ENCODE data around the gene GNB5. TPM values are rescaled to one million over a fixed set of nuclear protein-coding genes. Genes with fewer than 3 reads are reported as not detected.

Gene GNB5
- total RNA-seq, 4 donors from 2014 or later: 0.60 to 12.7 (median 7.8) TPM

GRCh38 chr15:52103217-52104207, 87.7 kb downstream of the GNB5 start:
- in situ Hi-C loops (cut with MboI; ENCODE audit: low pct_ligation_motif_present in 1 of 4, low pct_unique_long_range_greater_than_20kb in 1 of 4, low sequenced_read_pairs in 3 of 4) (no loop called here), intact Hi-C loops (cut with DNase I; ENCODE audit: low total_unique reads) (no loop called here)
- Histone ChIP-seq H3K27me3 (no peaks in the 10 kb centered on the region), H3K27ac (no peak overlapping the region), H3K9me3 (no peaks in the 10 kb centered on the region), H3K36me3 (no peaks in the 10 kb centered on the region), H3K4me3 (no peak overlapping the region), H3K4me1 (peaks cover 0 to 3% (median 1%) of the 10 kb centered on the region in 4 donors)
- WGBS, 2 donors (ENCODE audit: low coverage in 1 of 2): 62 to 69% methylated on average over 4 to 5 of the region's 5 CpGs
- TF ChIP-seq POLR2A (IDR thresholded peaks at IDR 0.05) (no peak), EP300 (IDR thresholded peaks at IDR 0.05; ENCODE audit: low read depth) (no peak), CTCF (IDR thresholded peaks at IDR 0.05) (no peak), POLR2AphosphoS5 (IDR thresholded peaks at IDR 0.05) (no peak)
- peak; percentile 47 for DNase-seq

GRCh38 chr15:52102463-52102862, 88.7 kb downstream of the GNB5 start:
- intact Hi-C loops (cut with DNase I; ENCODE audit: low total_unique reads) (no loop called here), in situ Hi-C loops (cut with MboI; ENCODE audit: low pct_ligation_motif_present in 1 of 4, low pct_unique_long_range_greater_than_20kb in 1 of 4, low sequenced_read_pairs in 3 of 4) (no loop called here)
- 80 to 89% methylated on average over 1 to 2 of the region's 2 CpGs for WGBS, 2 donors (ENCODE audit: low coverage in 1 of 2)
- peaks cover 0 to 13% (median 2%) of the 10 kb centered on the region in 4 donors for H3K4me1 ChIP-seq
- no peaks in the 10 kb centered on the region for H3K27me3 ChIP-seq
- H3K27ac ChIP-seq: no peak overlapping the region
- no peak for TF ChIP-seq POLR2AphosphoS5 (IDR thresholded peaks at IDR 0.05)
- TF ChIP-seq POLR2A (IDR thresholded peaks at IDR 0.05): no peak
- no peak for TF ChIP-seq EP300 (IDR thresholded peaks at IDR 0.05; ENCODE audit: low read depth)
- no peak for TF ChIP-seq CTCF (IDR thresholded peaks at IDR 0.05)
- no peak overlapping the region for H3K4me3 ChIP-seq
- DNase-seq: no peak
- H3K9me3 ChIP-seq: no peaks in the 10 kb centered on the region
- H3K36me3 ChIP-seq: no peaks in the 10 kb centered on the region

GRCh38 chr15:52101542-52102323, 89.5 kb downstream of the GNB5 start:
- TF ChIP-seq CTCF (IDR thresholded peaks at IDR 0.05) (no peak), POLR2AphosphoS5 (IDR thresholded peaks at IDR 0.05) (no peak), EP300 (IDR thresholded peaks at IDR 0.05; ENCODE audit: low read depth) (no peak), POLR2A (IDR thresholded peaks at IDR 0.05) (no peak)
- H3K9me3 ChIP-seq: no peaks in the 10 kb centered on the region
- no peak overlapping the region for H3K4me3 ChIP-seq
- no peaks in the 10 kb centered on the region for H3K36me3 ChIP-seq
- no peak for DNase-seq
- 86 to 92% methylated on average over 14 to 16 of the region's 16 CpGs for WGBS, 2 donors (ENCODE audit: low coverage in 1 of 2)
- peaks cover 0 to 18% (median 2%) of the 10 kb centered on the region in 4 donors for H3K4me1 ChIP-seq
- in situ Hi-C loops (cut with MboI; ENCODE audit: low pct_ligation_motif_present in 1 of 4, low pct_unique_long_range_greater_than_20kb in 1 of 4, low sequenced_read_pairs in 3 of 4): no loop called here
- no peak overlapping the region for H3K27ac ChIP-seq
- H3K27me3 ChIP-seq: no peaks in the 10 kb centered on the region
- intact Hi-C loops (cut with DNase I; ENCODE audit: low total_unique reads): no loop called here
